PC-9 (cell line): ENCODE measurements around the gene GOLPH3. TPM values are rescaled to one million over a fixed set of nuclear protein-coding genes. Genes with fewer than 3 reads are reported as not detected.

Source experiments
- BruUV-seq: library from RNA; stranded (reverse); fragments of 400-500 nt; replicated peaks from 2 replicates; lab custom pipeline; 2021; lab: Mats Ljungman, UMichigan
- CTCF ChIA-PET: fragments of 300-600 bp; sonication (Branson Sonifier 250); formaldehyde crosslinking; loops from one replicate; lab custom pipeline; 2022; ENCODE audit warnings: antibody characterized with exemption; lab: Charles Lee
- POLR2A ChIA-PET: fragments of 300-600 bp; sonication (Branson Sonifier 250); formaldehyde crosslinking; loops from one replicate; lab custom pipeline; 2022; ENCODE audit warnings: antibody characterized with exemption; ENCODE audit not compliant: unreplicated experiment; lab: Charles Lee
- DNase-seq, 2 experiments: peaks; one replicate each; pipeline versions ENCODE4 v3.0.0 to v3.0.0-alpha.2; 2015 to 2022; ENCODE audit warnings: mixed read lengths in 1 of 2
- H2AFZ ChIP-seq: fragments of 200-600 bp; sonication (generic); 2 replicates; pipeline ENCODE4 v1.8.1; 2017; ENCODE audit warnings: antibody characterized with exemption
- H3F3A ChIP-seq: fragments of 200-600 bp; sonication (generic); 2 replicates; pipeline ENCODE4 v1.8.1; 2017; ENCODE audit warnings: antibody characterized with exemption, mild to moderate bottlenecking, low read depth; ENCODE audit not compliant: insufficient read depth
- H3K27ac ChIP-seq: fragments of 200-600 bp; sonication (generic); 2 replicates; pipeline ENCODE4 v1.6.1; 2016; ENCODE audit warnings: mixed run types
- H3K27me3 ChIP-seq: fragments of 200-600 bp; sonication (generic); 2 replicates; pipeline ENCODE4 v1.6.1; 2016; ENCODE audit warnings: low read depth, mixed run types; ENCODE audit not compliant: insufficient read depth
- H3K36me3 ChIP-seq: fragments of 200-600 bp; sonication (generic); 2 replicates; pipeline ENCODE4 v1.6.1; 2016; ENCODE audit warnings: low read depth, mixed run types
- H3K4me1 ChIP-seq: fragments of 200-600 bp; sonication (generic); replicated peaks from 2 replicates; pipeline ENCODE4 v1.6.1; 2016; ENCODE audit warnings: mixed run types; ENCODE audit not compliant: insufficient read depth
- H3K4me2 ChIP-seq: fragments of 200-600 bp; sonication (generic); 2 replicates; pipeline ENCODE4 v1.6.1; 2017; ENCODE audit warnings: mixed run types
- H3K4me3 ChIP-seq: fragments of 200-600 bp; sonication (generic); 2 replicates; pipeline ENCODE4 v1.6.1; 2016; ENCODE audit warnings: mixed run types
- H3K79me2 ChIP-seq: fragments of 200-600 bp; sonication (generic); 2 replicates; pipeline ENCODE4 v1.6.1; 2017; ENCODE audit warnings: low read depth, mixed run types
- H3K9me2 ChIP-seq: fragments of 200-600 bp; sonication (generic); 2 replicates; pipeline ENCODE4 v1.8.1; 2017; ENCODE audit warnings: mild to moderate bottlenecking; ENCODE audit not compliant: insufficient read depth
- H3K9me3 ChIP-seq: fragments of 200-600 bp; sonication (generic); 2 replicates; pipeline ENCODE4 v1.8.1; 2016; ENCODE audit warnings: low read depth; ENCODE audit not compliant: insufficient read depth
- H4K20me1 ChIP-seq: fragments of 200-600 bp; sonication (generic); 2 replicates; pipeline ENCODE4 v1.8.1; 2017; ENCODE audit not compliant: insufficient read depth
- EZH2 ChIP-seq: fragments of 200-600 bp; sonication (generic); IDR thresholded peaks from 2 replicates; pipeline ENCODE4 v1.8.0; 2017; ENCODE audit warnings: antibody characterized with exemption, low read depth
- intact Hi-C: fragments of 100-400 bp; cut with micrococcal nuclease; formaldehyde crosslinking; loops from one replicate; pipeline ENCODE4 v1.10.0; 2022; ENCODE audit not compliant: unreplicated experiment
- total RNA-seq: library from RNA; stranded (reverse); gene quantifications from 2 replicates; pipeline ENCODE4 v1.2.3, GENCODE V29; 2021
- TF ChIP-seq, protein P1 (sequence below): fragments of 200-600 bp; sonication (generic); conservative IDR thresholded peaks from 2 replicates; pipeline ENCODE4 v1.6.1; 2017; ENCODE audit warnings: mixed run types, antibody characterized with exemption, mild to moderate bottlenecking, moderate library complexity

Gene GOLPH3
- total RNA-seq, 1 experiment from 2014 or later: 179 TPM

DNA sequence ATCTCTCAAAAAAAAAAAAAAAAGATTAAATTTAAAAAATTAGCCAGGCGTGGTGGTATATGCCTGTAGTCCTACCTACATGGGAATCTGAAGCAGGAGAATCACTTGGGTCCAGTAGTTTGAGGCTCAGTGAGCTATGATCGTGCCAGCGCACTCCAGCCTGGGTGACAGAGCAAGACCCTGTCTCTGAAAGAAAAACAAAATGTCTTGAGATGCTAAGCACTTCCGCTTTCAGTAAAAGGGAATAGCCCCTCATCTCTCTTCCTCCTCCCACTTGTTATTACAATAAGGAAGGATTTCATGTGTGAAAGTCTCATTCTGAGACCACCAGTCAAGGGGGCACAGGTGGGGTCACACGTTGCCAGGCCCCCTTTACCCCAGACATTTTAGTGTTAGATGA, 79.4 kb downstream of the GOLPH3 start:
- H3F3A ChIP-seq: peaks cover 6% of the 10 kb centered on the region; the same call in 1 of the 2 replicates
- BruUV-seq: no TSS peak
- no peaks in the 10 kb centered on the region for H3K4me1 ChIP-seq
- H2AFZ ChIP-seq: no peak overlapping the region
- no peak for DNase-seq
- ChIA-PET CTCF (interaction anchor here (0.6 kb wide), 2 partner anchors 76 to 85 kb away, joined by 3 read pairs; no protein-coding TSS in a partner anchor), POLR2A (no interaction called here)
- intact Hi-C loops: loop anchor here (5.0 kb wide), 1 partner anchor 233 kb away; no protein-coding TSS in a partner anchor
- H3K27ac ChIP-seq: no peak overlapping the region
- no peaks in the 10 kb centered on the region for H3K9me3 ChIP-seq
- no peaks in the 10 kb centered on the region for H3K79me2 ChIP-seq
- no peak overlapping the region for H3K4me2 ChIP-seq
- H3K27me3 ChIP-seq: no peaks in the 10 kb centered on the region
- H3K4me3 ChIP-seq: no peak overlapping the region
- H3K9me2 ChIP-seq: no peaks in the 10 kb centered on the region
- no peak for TF ChIP-seq EZH2
- TF ChIP-seq, protein P1, sequence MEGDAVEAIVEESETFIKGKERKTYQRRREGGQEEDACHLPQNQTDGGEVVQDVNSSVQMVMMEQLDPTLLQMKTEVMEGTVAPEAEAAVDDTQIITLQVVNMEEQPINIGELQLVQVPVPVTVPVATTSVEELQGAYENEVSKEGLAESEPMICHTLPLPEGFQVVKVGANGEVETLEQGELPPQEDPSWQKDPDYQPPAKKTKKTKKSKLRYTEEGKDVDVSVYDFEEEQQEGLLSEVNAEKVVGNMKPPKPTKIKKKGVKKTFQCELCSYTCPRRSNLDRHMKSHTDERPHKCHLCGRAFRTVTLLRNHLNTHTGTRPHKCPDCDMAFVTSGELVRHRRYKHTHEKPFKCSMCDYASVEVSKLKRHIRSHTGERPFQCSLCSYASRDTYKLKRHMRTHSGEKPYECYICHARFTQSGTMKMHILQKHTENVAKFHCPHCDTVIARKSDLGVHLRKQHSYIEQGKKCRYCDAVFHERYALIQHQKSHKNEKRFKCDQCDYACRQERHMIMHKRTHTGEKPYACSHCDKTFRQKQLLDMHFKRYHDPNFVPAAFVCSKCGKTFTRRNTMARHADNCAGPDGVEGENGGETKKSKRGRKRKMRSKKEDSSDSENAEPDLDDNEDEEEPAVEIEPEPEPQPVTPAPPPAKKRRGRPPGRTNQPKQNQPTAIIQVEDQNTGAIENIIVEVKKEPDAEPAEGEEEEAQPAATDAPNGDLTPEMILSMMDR: no peak
- H4K20me1 ChIP-seq: 0 out of 2 replicates have a peak, but pooled peaks cover 3% of the 10 kb centered on the region
- H3K36me3 ChIP-seq: no peaks in the 10 kb centered on the region

DNA sequence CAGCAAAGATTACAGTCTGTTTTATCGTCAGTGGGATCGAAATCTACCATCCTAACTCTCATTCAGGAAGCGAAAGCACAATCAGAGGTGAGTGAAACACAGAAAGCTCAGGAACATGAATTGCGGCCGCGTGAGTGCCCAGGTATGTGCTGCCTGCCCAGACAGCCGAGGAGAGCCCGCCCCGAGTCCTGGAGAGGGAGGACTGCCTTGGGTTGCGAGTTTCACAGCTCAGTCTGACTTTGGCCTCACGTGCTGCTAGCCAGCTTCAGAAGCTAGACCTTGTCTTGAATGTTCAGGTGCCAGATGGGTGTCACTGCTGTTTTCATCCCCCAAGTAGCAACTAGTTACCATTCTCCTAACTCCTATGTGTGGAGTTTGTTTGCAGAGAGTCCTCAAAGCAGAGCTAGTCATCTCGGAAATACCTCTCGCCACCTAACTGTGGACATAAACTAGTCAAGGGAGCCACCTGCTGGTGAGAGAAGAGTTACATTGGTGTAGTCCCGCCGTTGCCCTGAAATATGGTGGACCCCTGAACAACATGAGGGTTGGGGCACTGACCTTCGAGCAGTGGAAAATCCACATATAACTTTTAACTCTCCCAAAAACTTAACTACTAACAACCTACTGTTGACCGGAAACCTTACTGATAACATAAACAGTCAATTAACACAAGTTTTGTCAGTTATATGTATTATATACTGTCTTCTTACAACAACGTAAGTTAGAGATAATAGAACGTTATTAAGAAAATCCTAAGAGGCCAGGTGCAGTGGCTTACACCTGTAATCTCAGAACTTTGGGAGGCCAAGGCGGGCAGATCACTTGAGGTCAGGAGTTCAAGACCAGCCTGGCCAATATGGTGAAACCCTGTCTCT, 80.9 kb downstream of the GOLPH3 start:
- intact Hi-C loops: loop anchor here (1.0 to 5.0 kb wide), 4 partner anchors 234 to 561 kb away; partner anchors contain the start of genes C5orf22 and DROSHA
- no peak overlapping the region for H3K27ac ChIP-seq
- H3K4me3 ChIP-seq: no peak overlapping the region
- CTCF ChIA-PET: interaction anchor here (0.5 to 1.5 kb wide), 10 partner anchors 16 to 869 kb away, joined by 3 to 7 read pairs (median 4); no protein-coding TSS in a partner anchor
- no peaks in the 10 kb centered on the region for H3K4me1 ChIP-seq
- H3K79me2 ChIP-seq: no peaks in the 10 kb centered on the region
- no peaks in the 10 kb centered on the region for H3K36me3 ChIP-seq
- BruUV-seq: no TSS peak
- peak; percentile 63 to 75 for DNase-seq
- H2AFZ ChIP-seq: no peak overlapping the region
- peaks cover 6% of the 10 kb centered on the region; the same call in 1 of the 2 replicates for H3F3A ChIP-seq
- H4K20me1 ChIP-seq: 0 out of 2 replicates have a peak, but pooled peaks cover 3% of the 10 kb centered on the region
- H3K9me2 ChIP-seq: no peaks in the 10 kb centered on the region
- H3K27me3 ChIP-seq: no peaks in the 10 kb centered on the region
- H3K9me3 ChIP-seq: no peaks in the 10 kb centered on the region
- POLR2A ChIA-PET: interaction anchor here (0.5 to 0.6 kb wide), 2 partner anchors 34 to 838 kb away, joined by 3 read pairs; no protein-coding TSS in a partner anchor
- TF ChIP-seq, protein P1: peak; percentile 93
- no peak for TF ChIP-seq EZH2
- H3K4me2 ChIP-seq: no peak overlapping the region

DNA sequence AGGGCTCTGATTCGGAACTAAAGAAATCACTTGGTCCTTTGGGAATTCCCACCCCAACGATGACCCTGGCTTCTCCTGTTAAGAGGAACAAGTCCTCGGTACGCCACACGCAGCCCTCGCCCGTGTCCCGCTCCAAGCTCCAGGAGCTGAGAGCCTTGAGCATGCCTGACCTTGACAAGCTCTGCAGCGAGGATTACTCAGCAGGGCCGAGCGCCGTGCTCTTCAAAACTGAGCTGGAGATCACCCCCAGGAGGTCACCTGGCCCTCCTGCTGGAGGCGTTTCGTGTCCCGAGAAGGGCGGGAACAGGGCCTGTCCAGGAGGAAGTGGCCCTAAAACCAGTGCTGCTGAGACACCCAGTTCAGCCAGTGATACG, 83.4 kb downstream of the GOLPH3 start:
- no peak overlapping the region for H3K4me2 ChIP-seq
- H3K27me3 ChIP-seq: no peaks in the 10 kb centered on the region
- intact Hi-C loops: loop anchor here (5.0 kb wide), 1 partner anchor 237 kb away; no protein-coding TSS in a partner anchor
- no peaks in the 10 kb centered on the region for H3K4me1 ChIP-seq
- H3K9me3 ChIP-seq: no peaks in the 10 kb centered on the region
- no peak overlapping the region for H2AFZ ChIP-seq
- TF ChIP-seq, protein P1: no peak
- TF ChIP-seq EZH2: no peak
- no peaks in the 10 kb centered on the region for H3K79me2 ChIP-seq
- POLR2A ChIA-PET: interaction anchor here (0.7 kb wide), 1 partner anchor 499 kb away, joined by 10 read pairs; no protein-coding TSS in a partner anchor
- H3K9me2 ChIP-seq: no peaks in the 10 kb centered on the region
- 0 out of 2 replicates have a peak, but pooled peaks cover 3% of the 10 kb centered on the region for H4K20me1 ChIP-seq
- no peaks in the 10 kb centered on the region for H3K36me3 ChIP-seq
- no peak overlapping the region for H3K4me3 ChIP-seq
- no peak overlapping the region for H3K27ac ChIP-seq
- CTCF ChIA-PET: interaction anchor here (0.6 to 1.6 kb wide), 2 partner anchors 14 to 954 kb away, joined by 3 to 5 read pairs; no protein-coding TSS in a partner anchor
- no TSS peak for BruUV-seq
- no peak for DNase-seq
- peaks cover 6% of the 10 kb centered on the region; the same call in 1 of the 2 replicates for H3F3A ChIP-seq
